Glomerular endothelial cell (primary cell): Measurements from ENCODE around the gene FHIT. TPM values are rescaled to one million over a fixed set of nuclear protein-coding genes. Genes with fewer than 3 reads are reported as not detected.

Source experiments
- DNase-seq: peaks from one replicate; pipeline ENCODE4 v3.0.0-alpha.2; 2011; ENCODE audit warnings: low read depth, low spot score; ENCODE audit errors: extremely low read depth
- total RNA-seq: library from RNA; depleted of rRNA; stranded (reverse); fragments of >200 nt; gene quantifications from 2 replicates; pipeline ENCODE4 v1.2.3, GENCODE V29; 2015

FHIT gene
- total RNA-seq, 1 donor from 2014 or later, result 8.1 TPM

GRCh38 chr3:61173676-61174075, 77.6 kb downstream of the FHIT start:
- no peak for DNase-seq

DNA sequence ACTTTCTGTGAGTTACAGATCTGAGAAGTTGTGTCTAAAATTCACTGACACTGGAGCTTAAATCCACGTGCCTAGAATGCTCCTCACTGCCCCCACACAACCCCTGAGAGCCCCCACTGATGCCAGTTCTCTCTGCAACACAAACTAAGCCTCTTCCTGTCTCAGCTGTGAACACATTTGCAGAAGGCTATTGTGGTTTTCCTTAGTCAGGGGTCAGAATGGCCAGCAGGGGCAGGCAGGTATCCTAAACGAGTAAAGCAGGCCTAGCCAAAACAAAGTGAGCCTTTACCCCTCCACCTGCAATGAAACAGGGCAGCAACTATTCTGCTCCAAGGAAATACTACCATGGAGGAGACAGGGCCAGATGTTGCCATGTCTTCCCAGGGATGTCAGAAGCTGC, 78.6 kb downstream of the FHIT start:
- no peak for DNase-seq

DNA sequence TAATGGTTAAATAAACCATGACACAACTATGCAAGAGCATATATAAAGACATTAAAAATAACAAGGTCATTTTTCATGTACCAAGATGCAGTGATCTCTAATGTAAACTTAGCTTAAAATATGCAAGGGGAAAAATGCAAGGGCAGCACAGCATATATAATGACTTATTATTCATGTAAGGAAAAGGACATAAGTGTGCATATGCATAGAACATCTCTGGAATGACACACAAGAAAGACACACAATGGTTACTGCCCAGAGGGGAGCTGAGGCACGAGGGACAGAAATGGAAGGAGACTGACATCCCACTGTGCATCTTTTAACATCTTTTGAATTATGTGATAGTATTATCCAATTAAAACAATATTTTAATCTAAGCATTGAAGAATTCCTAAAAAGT, 79.0 kb downstream of the FHIT start:
- no peak for DNase-seq

- no peak for DNase-seq
Observed at GRCh38 chr3:61169621-61170251, 81.5 kb downstream of the FHIT start.

DNA sequence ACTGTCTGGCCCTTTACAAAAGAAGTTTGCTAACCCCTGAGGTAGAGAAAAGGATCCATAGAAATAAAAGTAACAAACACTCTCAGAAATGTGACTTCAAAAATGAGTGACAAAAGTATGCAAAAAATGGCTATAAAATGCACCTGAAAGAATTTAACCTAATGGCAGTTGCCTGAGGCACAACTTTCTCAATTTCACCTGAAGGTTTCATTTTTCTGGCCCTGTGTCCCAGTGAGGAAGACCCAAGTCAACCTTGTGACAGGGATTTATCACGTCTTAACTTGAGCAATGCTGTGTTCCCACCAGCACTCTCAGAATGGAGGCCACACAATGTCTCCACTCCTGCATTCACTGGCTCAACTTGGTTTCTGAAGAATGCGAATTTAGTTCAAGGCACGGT, 83.0 kb downstream of the FHIT start:
- DNase-seq, result no peak

DNA sequence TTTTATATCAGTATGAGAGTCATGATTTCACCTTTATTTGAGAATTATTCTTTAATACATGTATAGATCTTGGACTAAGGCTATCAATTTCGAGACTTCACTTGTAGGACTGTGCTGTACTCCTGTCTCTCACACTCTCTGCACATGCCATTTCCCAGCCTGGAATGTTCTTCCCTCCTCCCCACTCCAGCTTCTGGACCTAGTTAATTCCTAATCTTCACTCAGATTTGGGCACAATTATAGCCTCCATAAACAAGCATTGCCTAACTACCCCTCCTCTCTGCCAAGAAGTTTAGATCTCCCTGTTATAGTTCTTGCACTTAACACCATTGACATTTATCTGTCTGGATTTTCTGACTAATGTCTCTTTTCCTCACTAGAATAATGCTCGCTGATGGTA, 88.3 kb downstream of the FHIT start:
- no peak for DNase-seq

GRCh38 chr3:61158667-61159066, 92.6 kb downstream of the FHIT start:
- DNase-seq, result no peak

DNA sequence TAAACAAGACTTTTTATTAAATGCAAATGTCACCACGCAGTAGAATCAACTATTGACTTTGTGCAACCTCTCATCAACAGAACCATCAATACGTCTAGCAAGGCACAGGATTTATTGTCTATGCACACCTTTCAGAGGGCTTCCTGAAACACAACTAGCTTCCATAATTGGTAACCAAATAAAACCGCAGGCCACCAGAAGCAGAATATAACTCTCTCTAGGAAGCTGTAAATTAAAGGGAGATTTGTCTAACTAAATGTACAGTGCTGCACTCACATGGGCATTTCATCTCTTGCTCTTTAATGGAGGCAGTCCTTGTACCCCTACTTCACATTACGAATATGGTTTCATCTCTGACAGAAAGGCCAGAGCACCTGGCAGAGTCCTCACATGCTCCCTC, 93.0 kb downstream of the FHIT start:
- DNase-seq, result no peak

- no peak for DNase-seq
Observed at GRCh38 chr3:61157414-61157813, 93.8 kb downstream of the FHIT start.

GRCh38 chr3:61155701-61156292, 95.5 kb downstream of the FHIT start:
- DNase-seq, result no peak

DNA sequence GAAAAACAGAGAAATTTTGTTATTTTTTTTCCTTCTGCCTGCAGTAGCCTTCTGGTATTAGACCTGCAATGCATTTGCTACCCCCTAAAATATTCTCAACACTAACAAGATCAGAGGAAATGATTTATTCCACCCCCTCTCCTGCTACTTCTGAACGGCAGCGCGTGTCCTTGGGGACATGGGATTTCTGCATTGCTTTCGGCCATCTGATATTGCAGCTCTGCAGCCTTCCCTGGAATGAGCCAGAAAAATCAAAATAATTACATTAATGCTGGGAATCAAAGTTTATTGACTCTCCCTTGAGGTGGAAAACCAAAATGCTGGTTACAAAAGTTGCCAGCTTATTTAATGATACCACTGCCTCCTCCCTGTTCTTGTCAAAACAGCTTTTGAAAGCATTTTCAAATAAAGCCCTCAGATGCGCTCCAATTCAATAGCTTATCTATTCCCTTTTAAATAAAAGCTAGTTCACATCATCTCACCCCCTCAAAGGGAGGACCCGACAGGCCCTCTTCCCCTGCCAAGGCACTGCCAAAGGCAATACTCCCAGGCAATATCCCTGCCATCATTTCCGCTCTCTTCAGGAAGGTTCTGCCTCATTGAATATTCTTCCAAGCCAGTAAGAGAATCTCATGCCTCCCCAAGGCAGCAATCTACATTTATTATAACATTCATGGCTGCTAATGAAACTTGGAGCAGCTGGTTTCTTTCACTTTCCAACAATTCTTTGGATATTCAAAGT, 96.6 kb downstream of the FHIT start:
- no peak for DNase-seq

DNA sequence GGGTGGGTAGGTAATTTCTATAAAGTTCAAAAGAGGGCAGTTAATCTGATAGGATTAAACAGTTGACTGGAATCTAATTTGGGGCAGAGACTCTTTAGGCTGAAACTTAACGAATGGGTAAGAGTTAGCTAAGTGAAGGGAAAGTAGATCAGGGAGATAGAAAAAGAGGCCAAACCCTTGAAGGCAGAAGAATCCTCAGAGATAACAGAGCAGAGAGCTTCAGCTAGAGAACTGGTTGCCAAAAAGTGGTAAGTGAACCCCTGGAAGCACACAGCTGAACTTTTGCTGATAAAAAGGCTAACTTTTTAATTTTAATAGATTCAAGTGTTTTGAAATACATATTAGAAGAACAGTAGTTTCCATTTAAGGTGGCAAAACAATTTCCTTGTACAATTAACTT, 99.2 kb downstream of the FHIT start:
- DNase-seq, result no peak

- DNase-seq, result no peak
Observed at GRCh38 chr3:61149236-61149635, 102.0 kb downstream of the FHIT start.

GRCh38 chr3:61146010-61146890, 105.0 kb downstream of the FHIT start:
- DNase-seq, result no peak

GRCh38 chr3:61141697-61142096, 109.6 kb downstream of the FHIT start:
- no peak for DNase-seq

DNA sequence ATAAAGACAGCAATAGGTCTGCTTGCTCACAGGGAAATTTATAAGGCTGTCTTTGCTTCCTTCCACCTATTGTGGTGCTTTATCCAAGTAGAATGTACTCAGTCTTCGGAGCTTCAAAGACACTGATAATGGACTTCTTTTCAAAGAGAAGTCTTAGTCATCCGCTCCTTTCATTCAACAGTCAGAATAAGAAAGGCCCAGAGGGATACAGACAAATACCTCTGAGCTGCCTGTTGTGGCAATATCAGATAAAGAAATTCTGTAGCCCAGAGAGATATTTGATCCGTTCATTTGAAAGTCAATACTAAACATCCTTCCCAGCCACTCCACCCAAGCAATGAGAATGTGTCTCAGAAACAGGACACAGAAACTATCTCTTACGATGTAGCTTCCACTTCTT, 110.0 kb downstream of the FHIT start:
- DNase-seq, result no peak

- no peak for DNase-seq
Observed at GRCh38 chr3:61139686-61140085, 111.6 kb downstream of the FHIT start.

DNA sequence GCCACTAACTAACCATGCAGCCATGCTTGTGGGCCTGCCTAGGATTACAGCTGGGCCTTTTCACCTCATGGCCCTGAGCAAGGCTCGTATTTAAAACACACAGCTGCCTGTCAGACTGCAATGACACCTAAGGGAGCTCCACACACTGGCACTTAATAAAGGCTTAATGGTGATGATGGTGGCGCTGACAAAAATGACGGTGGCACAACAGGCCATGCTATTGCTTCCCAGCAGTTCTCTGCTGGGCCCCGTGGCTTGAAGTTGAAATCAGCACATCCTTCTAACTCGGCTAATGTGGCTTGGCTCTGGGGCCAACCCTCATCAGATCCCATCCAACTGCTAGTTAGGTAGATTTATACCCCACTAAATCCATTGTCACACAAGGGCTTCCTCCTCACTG, 112.9 kb downstream of the FHIT start:
- DNase-seq, result no peak

DNA sequence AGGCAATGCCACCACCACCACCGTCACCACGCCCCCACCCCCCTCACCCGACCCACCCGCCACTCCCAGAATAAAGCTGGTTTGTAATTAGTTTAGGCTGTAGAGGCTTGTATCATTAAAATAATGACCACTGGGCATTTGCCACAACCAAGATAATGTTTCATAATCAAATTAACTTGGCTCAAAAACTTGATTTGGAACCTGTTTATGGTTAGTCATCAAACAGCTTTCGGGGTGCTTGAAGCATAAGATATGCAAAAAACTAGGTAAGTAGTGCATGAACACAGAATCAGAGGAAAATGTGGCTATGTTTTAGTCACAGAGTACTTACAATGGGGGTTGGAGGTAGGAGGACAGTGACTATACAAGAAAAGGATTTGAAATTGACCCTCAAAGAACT, 115.1 kb downstream of the FHIT start:
- no peak for DNase-seq

DNA sequence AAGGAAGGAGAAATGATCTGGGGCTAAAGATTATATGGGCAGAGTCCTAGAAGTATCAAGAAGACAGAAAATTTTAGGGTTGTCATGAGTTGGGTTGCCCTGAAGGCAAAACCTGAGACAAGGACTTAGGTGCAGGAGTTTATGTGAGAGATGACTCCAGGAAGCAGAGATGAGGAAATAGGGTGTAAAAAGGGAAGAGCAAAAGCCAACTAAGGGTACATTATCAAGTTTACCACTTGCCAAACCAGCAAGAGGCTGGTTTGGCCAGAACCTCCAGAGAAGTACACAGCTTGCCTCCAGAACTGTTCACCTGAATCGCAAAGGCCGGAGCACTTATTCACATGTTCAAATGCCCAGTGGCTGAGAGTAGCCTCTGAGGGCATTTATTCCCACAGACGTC, 116.7 kb downstream of the FHIT start:
- DNase-seq, result no peak

GRCh38 chr3:61132062-61132461, 119.2 kb downstream of the FHIT start:
- no peak for DNase-seq
